Endothelial cell of umbilical vein (primary cell): ENCODE results near the gene DMBT1.

Source experiments
- CTCF ChIP-seq, 2 donors: IDR thresholded peaks; 1 replicate in 1 of 2; 2 replicates in 1 of 2; pipeline ENCODE4 v1.5.1; 2011; ENCODE audit warnings: low read length in 2 of 2, mild to moderate bottlenecking in 2 of 2, moderate library complexity in 2 of 2, control low read depth in 1 of 2, inconsistent platforms in 1 of 2, low read depth in 1 of 2; ENCODE audit not compliant: insufficient read depth in 1 of 2; ENCODE audit errors: extremely low read depth in 1 of 2
- EZH2 ChIP-seq: IDR thresholded peaks from 2 replicates; pipeline ENCODE4 v1.6.1; 2012; ENCODE audit warnings: borderline replicate concordance, low read depth, mild to moderate bottlenecking, moderate library complexity, low read length, inconsistent platforms; ENCODE audit not compliant: severe bottlenecking
- FOS ChIP-seq: IDR thresholded peaks from 2 replicates; pipeline ENCODE4 v1.6.1; 2011; ENCODE audit warnings: mild to moderate bottlenecking, low read length, moderate library complexity, borderline replicate concordance; ENCODE audit not compliant: insufficient read depth
- JUN ChIP-seq: IDR thresholded peaks from 2 replicates; pipeline ENCODE4 v1.6.1; 2011; ENCODE audit warnings: borderline replicate concordance, low read depth; ENCODE audit not compliant: insufficient read length, insufficient read depth
- MAX ChIP-seq: IDR thresholded peaks from 2 replicates; pipeline ENCODE4 v1.6.1; 2011; ENCODE audit not compliant: insufficient read depth, insufficient read length
- POLR2A ChIP-seq: IDR thresholded peaks from 2 replicates; pipeline ENCODE4 v1.6.1; 2012; ENCODE audit warnings: low read depth, mild to moderate bottlenecking, control low read depth, low read length
- POLR2AphosphoS5 ChIP-seq: IDR thresholded peaks from 2 replicates; pipeline ENCODE4 v1.6.1; 2012; ENCODE audit warnings: low read depth, mild to moderate bottlenecking, control low read depth, low read length, moderate library complexity; ENCODE audit not compliant: insufficient read depth

- TF ChIP-seq CTCF (IDR thresholded peaks at IDR 0.05; ENCODE audit: extremely low read depth in 1 of 2, insufficient read depth in 1 of 2, low read depth in 1 of 2, low read length in 2 of 2) (no peak), POLR2A (no peak), EZH2 (no peak), POLR2AphosphoS5 (no peak), JUN (no peak), FOS (no peak), MAX (no peak)
Measured at GRCh38 chr10:122576291-122576690, 15.7 kb downstream of the DMBT1 start.
